ENCODE results near the gene VWA3A.
A peak's percentile ranks its signal among the peaks of the same experiment; 100 is the strongest.

The VWA3A gene

GRCh38 chr16:22206013-22206841, 113.9 kb downstream of the VWA3A start, which contains the start of gene EEF2K:
Gene EEF2K (plus strand): TSS chr16:22206278. CDS start chr16:22225730, 19,452 bp downstream.
- DNase-seq: peak; percentile 76
